COR-L47 (cell line): ENCODE results near the gene FNDC3B.

Source experiments
- DNase-seq: peaks from one replicate; lab custom pipeline; 2025; lab: John Stamatoyannopoulos, UW

FNDC3B gene

GRCh38 chr3:172135185-172135584 is 95.8 kb downstream of the FNDC3B start:
- DNase-seq: no peak

GRCh38 chr3:172135820-172136219 is 96.4 kb downstream of the FNDC3B start:
- DNase-seq: no peak

- DNase-seq: no peak
Observed at GRCh38 chr3:172136330-172136729, 97.0 kb downstream of the FNDC3B start.

- DNase-seq: no peak
Observed at GRCh38 chr3:172137287-172138192, 98.2 kb downstream of the FNDC3B start.

- DNase-seq: no peak
Observed at GRCh38 chr3:172138193-172138537, 98.8 kb downstream of the FNDC3B start.

GRCh38 chr3:172138792-172139507 is 99.6 kb downstream of the FNDC3B start:
- no peak for DNase-seq

- no peak for DNase-seq
Observed at GRCh38 chr3:172139528-172140276, 100.3 kb downstream of the FNDC3B start.

GRCh38 chr3:172140499-172141391 is 101.4 kb downstream of the FNDC3B start:
- no peak for DNase-seq

DNA sequence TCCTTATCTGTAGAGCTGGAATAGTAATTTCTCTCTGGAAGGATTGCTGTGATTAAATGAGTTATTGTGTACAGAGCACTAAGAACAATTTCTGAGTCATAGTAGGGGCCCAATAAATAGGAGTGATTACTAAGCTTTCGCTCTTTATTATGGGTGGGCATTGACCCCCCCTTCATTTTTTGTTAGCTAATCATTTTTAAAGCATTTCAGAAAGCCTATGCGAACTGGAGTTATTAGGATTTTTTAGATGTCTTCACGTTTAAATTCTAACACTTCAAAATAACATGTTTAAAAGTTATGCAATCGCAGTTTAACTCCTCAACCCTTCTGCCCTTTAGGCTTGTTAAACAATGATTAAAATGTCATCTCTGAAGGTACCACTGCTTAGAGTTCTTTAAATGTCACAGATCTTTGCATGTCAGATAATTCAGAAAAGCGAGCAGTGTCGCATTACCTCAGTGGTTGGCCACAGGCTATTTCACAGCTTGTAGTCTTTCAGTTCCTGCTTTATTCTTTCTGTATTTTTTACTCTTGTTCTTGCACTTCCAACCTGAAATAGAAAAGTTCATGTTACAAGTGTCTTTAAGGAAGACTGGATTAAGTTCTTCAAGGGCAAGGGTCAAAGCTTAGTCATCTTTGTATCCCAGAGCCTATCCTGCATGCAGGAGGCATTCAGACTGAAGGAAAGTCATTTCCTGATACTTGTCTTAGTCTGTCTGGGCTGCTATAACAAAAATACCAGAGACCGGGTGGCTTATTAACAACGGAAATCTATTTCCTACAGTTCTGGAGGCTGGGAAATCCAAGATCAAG is 102.9 kb downstream of the FNDC3B start:
- DNase-seq: no peak

- DNase-seq: no peak
Observed at GRCh38 chr3:172142864-172143451, 103.6 kb downstream of the FNDC3B start.

GRCh38 chr3:172143739-172144497 is 104.5 kb downstream of the FNDC3B start:
- no peak for DNase-seq

GRCh38 chr3:172144601-172145000 is 105.2 kb downstream of the FNDC3B start:
- DNase-seq: no peak

GRCh38 chr3:172145031-172145686 is 105.8 kb downstream of the FNDC3B start:
- DNase-seq: no peak

GRCh38 chr3:172146349-172146748 is 107.0 kb downstream of the FNDC3B start:
- DNase-seq: no peak

DNA sequence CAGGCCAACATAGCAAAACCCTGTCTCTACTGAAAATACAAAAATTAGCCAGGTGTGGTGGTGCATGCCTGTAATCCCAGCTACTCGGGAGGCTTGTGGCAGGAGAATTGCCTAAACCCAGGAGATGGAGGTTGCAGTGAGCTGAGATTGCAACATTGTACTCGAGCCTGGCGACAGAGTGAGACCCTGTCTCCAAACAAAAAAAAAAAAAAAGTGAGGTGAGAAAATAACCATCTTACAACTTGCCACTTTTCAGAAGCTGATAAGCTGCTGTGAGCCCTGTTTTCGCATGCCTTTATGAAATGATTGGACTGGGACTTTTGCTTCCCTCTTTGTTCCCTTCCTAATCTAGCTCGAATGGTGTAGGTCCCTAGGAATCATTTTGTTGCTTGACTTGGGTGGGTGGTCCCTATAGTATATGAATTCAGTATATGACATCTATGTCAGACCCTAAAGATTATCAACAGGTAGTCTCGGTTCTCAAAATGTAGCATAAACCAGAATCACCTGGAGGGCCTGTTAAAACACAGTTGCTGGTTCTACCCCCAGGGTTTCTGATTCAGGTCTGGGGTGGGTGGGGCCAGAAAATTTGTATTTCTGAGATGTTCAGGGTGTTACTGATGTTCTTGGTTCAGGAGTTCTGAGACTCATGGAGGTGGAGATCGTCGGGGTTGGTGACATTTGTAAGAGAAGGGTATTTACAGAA is 107.9 kb downstream of the FNDC3B start:
- DNase-seq: no peak

DNA sequence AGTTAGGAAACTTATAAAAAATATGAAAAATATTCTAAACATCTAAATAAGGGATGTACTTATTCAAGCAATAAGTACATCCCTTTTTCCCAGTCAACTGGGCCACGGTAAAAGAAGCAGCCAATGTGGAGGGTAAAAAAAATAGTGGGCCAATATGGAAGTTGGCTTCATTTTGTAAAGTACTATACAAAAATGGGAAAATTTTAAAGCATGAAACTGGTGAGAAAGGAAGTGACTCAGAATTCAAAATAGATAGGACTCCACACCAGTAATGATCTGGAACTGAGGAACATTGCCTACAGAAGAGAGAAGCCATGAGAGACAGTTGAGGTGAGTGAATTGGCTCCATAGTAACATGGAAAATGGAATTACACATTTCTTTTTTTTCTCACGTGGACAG is 108.9 kb downstream of the FNDC3B start:
- no peak for DNase-seq

GRCh38 chr3:172148702-172149565 is 109.6 kb downstream of the FNDC3B start:
- DNase-seq: no peak
